Posterior vena cava (tissue), 2 donors: Measurements from ENCODE around the gene CNOT4. TPM values are rescaled to one million over a fixed set of nuclear protein-coding genes. Genes with fewer than 3 reads are reported as not detected.

ENCODE experiments used
- DNase-seq: peaks from one replicate; pipeline ENCODE4 v3.0.0-alpha.2; 2020; ENCODE audit warnings: low spot score
- intact Hi-C, 2 donors: fragments of 100-400 bp; cut with DNase I; formaldehyde crosslinking; loops; one replicate each; pipeline versions ENCODE4 v1.14.1 to v1.14.2; 2022 to 2023
- total RNA-seq, 2 donors: library from RNA; stranded (reverse); fragmentation: NEBNext Ultra II Directional; extraction: Animal tissue kit (Norgen Biotek cat#: 25700); gene quantifications; one replicate each; pipeline ENCODE4 v1.2.1, GENCODE V29; 2021
- donor health status: DM: yes; HTN: yes; CAD: no.
- donor health status: DM: yes; HTN: yes; CAD: no.

Gene CNOT4
- total RNA-seq, 2 donors from 2014 or later, result 27.7 to 28.2 TPM

DNA sequence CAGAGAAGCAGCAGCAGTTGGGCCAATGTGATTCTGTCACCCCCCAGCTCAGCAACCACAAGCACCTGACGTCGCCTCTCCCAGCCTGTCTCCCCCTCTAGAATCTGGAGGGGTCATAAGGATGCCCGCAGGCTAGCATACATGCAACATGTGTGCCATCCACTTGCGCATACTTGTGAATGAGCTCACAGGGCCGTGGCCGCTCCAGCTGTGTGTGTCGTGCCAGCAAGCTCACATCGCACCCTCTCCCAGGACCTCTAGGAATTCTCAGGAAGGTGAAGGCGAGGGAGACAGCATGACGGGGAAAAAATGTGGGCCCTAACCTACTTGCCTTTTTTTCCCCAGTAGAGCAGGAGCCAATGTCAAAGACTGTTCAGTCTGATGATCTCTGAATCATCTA is 195.9 kb downstream of the CNOT4 start:
- intact Hi-C loops, result loop anchor here in 1 of 2 donors (5.0 kb wide), 1 partner anchor 747 kb away; no protein-coding TSS in a partner anchor
- DNase-seq, result no peak

Other genes starting within 250 kb of the CNOT4 start
- gene NUP205, start 47.8 kb upstream of the CNOT4 start, total RNA-seq, result 10 to 100 TPM; 42.1 to 51.6 TPM
- gene STMP1, start 152.4 kb upstream of the CNOT4 start, total RNA-seq, result 10 to 100 TPM; 26.3 to 34.4 TPM
- gene SLC13A4, start 218.1 kb upstream of the CNOT4 start, total RNA-seq, result under 1 TPM in 1 of 2 donors, not detected in 1; 0.62 TPM
- gene FAM180A, start 238.7 kb upstream of the CNOT4 start, total RNA-seq, result 10 to 100 TPM; 11.9 to 38.1 TPM